T-helper 17 cell (primary cell): ENCODE results near the gene UCK1. TPM values are rescaled to one million over a fixed set of nuclear protein-coding genes. Genes with fewer than 3 reads are reported as not detected.
"Not testable (repeated sequence)": the region's sequence is repeated elsewhere in the genome, so short reads cannot be mapped to it uniquely, and the experiment has no call there.

Experiments
- ATAC-seq: fragments of 150-1000 bp; cut with Tn5 transposase; 2 replicates; pipeline ENCODE4 v1.10.0; 2021; ENCODE audit warnings: mild to moderate bottlenecking, moderate library complexity
- DNase-seq, 3 donors: peaks; one replicate each; pipeline versions ENCODE4 v3.0.0 to v3.0.0-alpha.2; 2020 to 2021
- H3K9me3 ChIP-seq: one replicate; pipeline ENCODE4 v1.7.0; 2013; ENCODE audit warnings: low read length, mild to moderate bottlenecking; ENCODE audit not compliant: control insufficient read depth, poor library complexity, severe bottlenecking
- H3K27ac Mint-ChIP-seq: one replicate; pipeline ENCODE4 v1.8.0; 2022; ENCODE audit warnings: mild to moderate bottlenecking, moderate library complexity, mixed read lengths
- H3K27me3 Mint-ChIP-seq: one replicate; pipeline ENCODE4 v1.8.0; 2022; ENCODE audit warnings: mixed read lengths
- H3K36me3 Mint-ChIP-seq: one replicate; pipeline ENCODE4 v1.8.0; 2022; ENCODE audit warnings: low read depth, mixed read lengths
- H3K4me1 Mint-ChIP-seq: one replicate; pipeline ENCODE4 v1.8.0; 2022; ENCODE audit warnings: mild to moderate bottlenecking, mixed read lengths
- H3K4me3 Mint-ChIP-seq: one replicate; pipeline ENCODE4 v1.8.0; 2022; ENCODE audit warnings: mild to moderate bottlenecking, moderate library complexity, mixed read lengths
- total RNA-seq, 4 donors: library from RNA in 2 of 4; stranded (reverse) in 2 of 4; gene quantifications; one replicate each; pipeline ENCODE4 v1.2.3 and lab custom pipeline; 2022 to 2026

Gene UCK1
- total RNA-seq, 2 donors from 2014 or later, result 16.6 to 21.4 TPM

GRCh38 chr9:131562032-131562959 lies 31.2 kb upstream of the UCK1 start:
- Mint-ChIP-seq H3K4me3 (no peak overlapping the region), H3K4me1 (peaks cover 3% of the 10 kb centered on the region), H3K36me3 (no peaks in the 10 kb centered on the region), H3K27me3 (no peaks in the 10 kb centered on the region), H3K27ac (no peak overlapping the region)
- no peaks in the 10 kb centered on the region for H3K9me3 ChIP-seq
- DNase-seq, result no peak
- ATAC-seq, result no peak

- ATAC-seq, result no peak
- no peaks in the 10 kb centered on the region for H3K9me3 ChIP-seq
- Mint-ChIP-seq H3K4me3 (no peak overlapping the region), H3K4me1 (peaks cover 7% of the 10 kb centered on the region), H3K36me3 (peaks cover 3% of the 10 kb centered on the region), H3K27ac (no peak overlapping the region), H3K27me3 (peaks cover 14% of the 10 kb centered on the region)
- no peak for DNase-seq
These were observed 28.4 kb upstream of the UCK1 start for GRCh38 chr9:131559421-131560000.

GRCh38 chr9:131557855-131558548 lies 26.9 kb upstream of the UCK1 start:
- ATAC-seq, result no peak
- Mint-ChIP-seq H3K27me3 (peaks cover 25% of the 10 kb centered on the region), H3K4me3 (no peak overlapping the region), H3K4me1 (peaks cover 10% of the 10 kb centered on the region), H3K36me3 (peaks cover 3% of the 10 kb centered on the region), H3K27ac (no peak overlapping the region)
- no peaks in the 10 kb centered on the region for H3K9me3 ChIP-seq
- no peak for DNase-seq

GRCh38 chr9:131555841-131556673 lies 25.0 kb upstream of the UCK1 start:
- H3K27me3 Mint-ChIP-seq, result peaks cover 39% of the 10 kb centered on the region
- peaks cover 5% of the 10 kb centered on the region for H3K36me3 Mint-ChIP-seq
- DNase-seq (no peak), ATAC-seq (no peak)
- no peak overlapping the region for H3K27ac Mint-ChIP-seq
- no peaks in the 10 kb centered on the region for H3K9me3 ChIP-seq
- peaks cover 12% of the 10 kb centered on the region for H3K4me1 Mint-ChIP-seq
- peak overlapping the region; percentile 10 for H3K4me3 Mint-ChIP-seq

GRCh38 chr9:131554843-131555351 lies 23.8 kb upstream of the UCK1 start:
- H3K27me3 Mint-ChIP-seq, result peaks cover 51% of the 10 kb centered on the region
- peak overlapping the region; percentile 36 for H3K4me3 Mint-ChIP-seq
- H3K9me3 ChIP-seq, result no peaks in the 10 kb centered on the region
- H3K36me3 Mint-ChIP-seq, result peaks cover 10% of the 10 kb centered on the region
- H3K27ac Mint-ChIP-seq, result no peak overlapping the region
- ATAC-seq, result peak; percentile 44
- no peak for DNase-seq
- H3K4me1 Mint-ChIP-seq, result peaks cover 12% of the 10 kb centered on the region

GRCh38 chr9:131554087-131554842 lies 23.2 kb upstream of the UCK1 start:
- ATAC-seq, result no peak
- Mint-ChIP-seq H3K27me3 (peaks cover 57% of the 10 kb centered on the region), H3K27ac (no peak overlapping the region), H3K4me1 (peaks cover 12% of the 10 kb centered on the region), H3K36me3 (peaks cover 10% of the 10 kb centered on the region), H3K4me3 (no peak overlapping the region)
- no peaks in the 10 kb centered on the region for H3K9me3 ChIP-seq
- no peak for DNase-seq

GRCh38 chr9:131552030-131552429 lies 21.0 kb upstream of the UCK1 start:
- no peak overlapping the region for H3K27ac Mint-ChIP-seq
- peaks cover 79% of the 10 kb centered on the region for H3K27me3 Mint-ChIP-seq
- H3K4me3 Mint-ChIP-seq, result no peak overlapping the region
- no peak for ATAC-seq
- H3K4me1 Mint-ChIP-seq, result peaks cover 18% of the 10 kb centered on the region
- no peaks in the 10 kb centered on the region for H3K9me3 ChIP-seq
- DNase-seq, result no peak
- H3K36me3 Mint-ChIP-seq, result peaks cover 19% of the 10 kb centered on the region

- Mint-ChIP-seq H3K27me3 (peaks cover 73% of the 10 kb centered on the region), H3K27ac (peak overlapping the region; percentile 62), H3K4me1 (peaks cover 14% of the 10 kb centered on the region), H3K36me3 (peaks cover 15% of the 10 kb centered on the region)
- not testable (repeated sequence) for H3K4me3 Mint-ChIP-seq, DNase-seq, ATAC-seq, H3K9me3 ChIP-seq
These were observed 19.4 kb upstream of the UCK1 start for GRCh38 chr9:131550465-131550864.

- Mint-ChIP-seq H3K4me3 (peak overlapping the region; percentile 2), H3K4me1 (peaks cover 12% of the 10 kb centered on the region), H3K36me3 (peaks cover 15% of the 10 kb centered on the region), H3K27me3 (peaks cover 67% of the 10 kb centered on the region)
- not testable (repeated sequence) for DNase-seq, H3K9me3 ChIP-seq, ATAC-seq, H3K27ac Mint-ChIP-seq
These were observed 18.1 kb upstream of the UCK1 start for GRCh38 chr9:131549186-131549585.

GRCh38 chr9:131546336-131547084 lies 15.4 kb upstream of the UCK1 start:
- Mint-ChIP-seq H3K4me3 (peak overlapping the region; percentile 77), H3K27ac (no peak overlapping the region), H3K27me3 (peaks cover 46% of the 10 kb centered on the region), H3K36me3 (peaks cover 15% of the 10 kb centered on the region), H3K4me1 (peaks cover 6% of the 10 kb centered on the region)
- ATAC-seq (peak; percentile 59), DNase-seq (no peak)
- H3K9me3 ChIP-seq, result peaks cover 7% of the 10 kb centered on the region

- H3K36me3 Mint-ChIP-seq, result peaks cover 13% of the 10 kb centered on the region
- peak overlapping the region; percentile 77 for H3K4me3 Mint-ChIP-seq
- peaks cover 7% of the 10 kb centered on the region for H3K9me3 ChIP-seq
- ATAC-seq (peak; percentile 8), DNase-seq (no peak)
- peaks cover 6% of the 10 kb centered on the region for H3K4me1 Mint-ChIP-seq
- H3K27me3 Mint-ChIP-seq, result peaks cover 40% of the 10 kb centered on the region
- H3K27ac Mint-ChIP-seq, result no peak overlapping the region
These were observed 14.8 kb upstream of the UCK1 start for GRCh38 chr9:131545786-131546335.
